Stomach (tissue), 4 donors: ENCODE results near the gene SLC30A5.

Experiments used
- CTCF ChIP-seq, 7 experiments: fragments of 450-650 bp in 4 of 7; fragments of 200-600 bp in 3 of 7; sonication (generic) in 3 of 7; IDR thresholded peaks; one replicate each; pipeline ENCODE4 v1.5.1; 2016 to 2019; ENCODE audit warnings: antibody characterized with exemption in 7 of 7, control low read depth in 2 of 7, mild to moderate bottlenecking in 1 of 7
- POLR2A ChIP-seq, 4 donors: fragments of 450-650 bp; IDR thresholded peaks; one replicate each; pipeline ENCODE4 v1.6.1; 2016; ENCODE audit warnings: antibody characterized with exemption in 4 of 4, control low read depth in 2 of 4, mild to moderate bottlenecking in 1 of 4, moderate library complexity in 1 of 4
- POLR2AphosphoS5 ChIP-seq, 3 donors: sonication (generic); formaldehyde crosslinking; IDR thresholded peaks; one replicate each; pipeline ENCODE4 v1.6.1; 2016; ENCODE audit warnings: antibody characterized with exemption in 3 of 3

- TF ChIP-seq CTCF (IDR thresholded peaks at IDR 0.05) = no peak
- no peak for TF ChIP-seq POLR2AphosphoS5 (IDR thresholded peaks at IDR 0.05)
- no peak for TF ChIP-seq POLR2A (IDR thresholded peaks at IDR 0.05)
Observed at GRCh38 chr5:69170495-69170894, 76.7 kb downstream of the SLC30A5 start.
